Measurements from ENCODE around the gene OVAAL.

Gene OVAAL

GRCh38 chr1:180572760-180573159 is 14.0 kb downstream of the OVAAL start:
- no peak for DNase-seq

GRCh38 chr1:180574031-180574713 is 15.4 kb downstream of the OVAAL start:
- no peak for DNase-seq

- no peak for DNase-seq
Observed at GRCh38 chr1:180577361-180577760, 18.6 kb downstream of the OVAAL start.

GRCh38 chr1:180579961-180580611 is 21.3 kb downstream of the OVAAL start:
- peak; percentile 64 for DNase-seq

- DNase-seq, result no peak
Observed at GRCh38 chr1:180581635-180582039, 22.9 kb downstream of the OVAAL start.

GRCh38 chr1:180584869-180585268 is 26.1 kb downstream of the OVAAL start:
- no peak for DNase-seq

DNA sequence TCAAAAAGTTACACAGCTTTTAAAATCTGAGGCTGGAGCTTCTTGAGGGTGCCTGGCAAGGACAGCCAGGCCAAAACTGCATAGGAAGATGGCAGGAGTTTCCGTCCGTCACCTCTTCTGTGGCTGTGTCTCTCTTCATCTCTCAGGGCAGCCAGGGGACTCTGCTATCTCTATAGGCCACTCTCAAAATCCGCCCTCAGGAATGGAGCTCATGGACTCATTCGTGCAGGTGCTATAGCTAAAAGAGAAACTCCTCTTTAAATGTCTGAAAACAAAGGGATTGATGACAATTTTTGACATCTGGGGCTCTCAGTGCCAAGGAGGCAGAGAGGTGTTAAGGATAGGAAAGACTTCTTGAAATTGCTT is 27.2 kb downstream of the OVAAL start:
- DNase-seq, result no peak

DNA sequence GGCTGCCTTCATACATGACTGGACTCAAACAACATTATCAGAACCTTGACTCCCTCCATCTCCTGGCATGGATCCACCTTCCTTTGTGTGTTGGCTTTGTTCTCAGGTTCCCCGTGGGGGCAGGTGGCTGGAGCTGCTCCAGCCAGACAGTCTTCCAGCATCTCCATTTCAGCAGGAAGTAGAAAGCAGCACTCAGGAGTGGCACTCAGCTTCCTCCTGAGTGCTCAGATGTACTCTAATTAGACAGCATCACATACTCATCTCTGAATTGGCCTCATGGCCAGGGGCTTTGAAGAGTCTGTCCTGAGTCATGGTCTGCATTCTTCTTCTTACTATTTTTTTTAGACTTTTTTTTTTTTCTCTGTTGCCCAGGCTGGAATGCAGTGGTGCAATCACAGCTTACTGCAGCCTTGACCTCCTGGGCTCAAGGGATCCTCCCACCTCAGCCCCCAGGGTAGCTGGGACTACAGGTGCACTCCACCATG is 27.9 kb downstream of the OVAAL start:
- peak; percentile 100 for DNase-seq

DNA sequence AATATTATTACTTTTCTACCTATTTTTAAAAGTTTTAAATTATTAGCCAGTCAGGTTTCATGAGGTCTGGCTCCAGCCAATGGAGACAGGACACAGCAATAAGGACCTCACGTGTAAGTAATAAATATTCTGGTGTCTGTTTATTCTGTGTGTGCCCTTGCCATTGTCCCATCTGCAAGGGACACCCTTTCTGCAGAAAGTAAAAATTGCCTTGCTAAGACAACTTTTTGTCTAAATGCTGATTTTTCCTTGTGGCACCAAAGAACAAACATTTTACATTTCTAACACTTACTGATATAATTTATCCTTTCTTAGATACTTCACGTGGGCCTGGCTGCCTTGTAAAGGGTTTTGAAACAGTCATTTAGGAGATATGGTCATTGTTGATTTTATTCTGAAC is 29.4 kb downstream of the OVAAL start:
- DNase-seq, result no peak

DNA sequence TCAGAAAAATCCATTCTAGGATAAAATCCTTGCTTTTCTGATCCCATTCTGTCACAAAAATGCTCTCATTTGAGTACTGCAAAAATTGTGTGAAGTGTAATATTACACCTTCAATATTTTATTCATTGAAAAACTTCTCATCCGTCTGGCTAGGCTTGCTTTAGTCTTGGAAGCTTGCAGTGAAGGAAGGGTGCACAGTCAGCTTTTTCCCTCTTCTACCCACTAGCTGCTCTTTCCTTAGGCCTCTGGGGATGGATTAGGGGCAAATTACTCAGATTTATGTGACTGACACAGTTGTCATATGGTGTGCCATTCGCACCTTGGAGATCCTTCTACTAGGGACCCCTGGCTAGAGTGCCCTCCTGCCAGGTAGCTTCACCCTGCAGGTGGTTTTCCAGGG is 32.1 kb downstream of the OVAAL start:
- DNase-seq, result no peak

- no peak for DNase-seq
Observed at GRCh38 chr1:180593382-180593781, 34.6 kb downstream of the OVAAL start.

DNA sequence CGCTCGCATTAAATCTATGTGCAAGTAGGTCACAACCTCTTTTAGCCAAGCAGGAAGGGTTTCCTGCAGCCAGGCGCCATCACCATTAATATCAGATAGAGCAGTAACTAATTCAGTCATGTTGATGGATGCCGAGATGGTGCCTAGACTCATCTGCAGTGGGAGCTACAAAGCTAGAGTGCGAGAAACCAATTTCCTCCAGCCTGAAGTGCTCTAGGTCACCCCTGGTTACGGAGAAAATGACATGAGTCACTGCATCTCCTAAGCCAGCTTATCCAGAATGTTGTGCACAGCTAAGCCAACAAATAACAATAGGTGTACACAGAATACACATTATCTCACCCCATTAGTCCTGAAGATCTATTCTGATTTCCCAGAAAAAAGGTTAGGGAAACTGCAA is 36.0 kb downstream of the OVAAL start:
- peak; percentile 95 for DNase-seq

DNA sequence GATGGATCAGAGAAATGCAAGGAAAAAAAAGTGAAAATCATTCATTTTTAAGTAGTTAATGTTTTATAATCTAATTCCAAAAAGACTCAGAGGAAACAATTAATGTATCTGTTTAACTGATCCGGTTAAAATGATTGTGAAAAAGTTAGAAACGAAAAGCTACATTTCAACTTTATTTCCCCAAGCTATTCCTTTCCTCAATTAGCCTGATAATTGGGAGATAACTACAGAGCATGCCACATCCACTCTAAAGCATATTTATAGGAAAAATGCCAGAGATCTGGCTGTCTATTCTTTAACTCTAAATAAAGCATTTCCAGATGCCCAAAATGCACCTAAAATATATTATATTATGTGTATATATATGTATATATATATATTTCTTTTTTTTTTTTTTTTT is 37.2 kb downstream of the OVAAL start:
- DNase-seq, result no peak

- DNase-seq, result no peak
Observed at GRCh38 chr1:180597520-180597919, 38.8 kb downstream of the OVAAL start.

GRCh38 chr1:180598333-180598974 is 39.7 kb downstream of the OVAAL start:
- DNase-seq, result no peak

DNA sequence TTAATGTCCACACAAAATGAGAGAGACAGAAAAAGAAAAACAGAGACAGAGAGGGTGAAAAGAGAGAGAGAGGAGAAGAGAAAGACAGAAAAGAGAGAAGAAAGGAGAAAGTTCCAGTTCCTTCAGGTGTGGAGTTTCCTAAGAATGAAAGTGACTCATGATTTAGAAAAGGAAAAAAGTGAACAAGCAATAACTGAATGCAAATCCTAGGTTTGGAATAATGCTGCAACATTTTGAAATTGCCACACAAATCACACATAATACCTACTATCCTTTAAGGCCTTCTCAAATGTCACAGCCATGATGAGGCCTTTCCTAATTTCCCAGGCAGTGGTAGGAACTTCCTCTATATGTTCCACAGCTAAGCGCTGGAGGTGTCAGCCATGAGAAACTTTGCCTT is 41.6 kb downstream of the OVAAL start:
- no peak for DNase-seq

- DNase-seq, result no peak
Observed at GRCh38 chr1:180601512-180601911, 42.7 kb downstream of the OVAAL start.

DNA sequence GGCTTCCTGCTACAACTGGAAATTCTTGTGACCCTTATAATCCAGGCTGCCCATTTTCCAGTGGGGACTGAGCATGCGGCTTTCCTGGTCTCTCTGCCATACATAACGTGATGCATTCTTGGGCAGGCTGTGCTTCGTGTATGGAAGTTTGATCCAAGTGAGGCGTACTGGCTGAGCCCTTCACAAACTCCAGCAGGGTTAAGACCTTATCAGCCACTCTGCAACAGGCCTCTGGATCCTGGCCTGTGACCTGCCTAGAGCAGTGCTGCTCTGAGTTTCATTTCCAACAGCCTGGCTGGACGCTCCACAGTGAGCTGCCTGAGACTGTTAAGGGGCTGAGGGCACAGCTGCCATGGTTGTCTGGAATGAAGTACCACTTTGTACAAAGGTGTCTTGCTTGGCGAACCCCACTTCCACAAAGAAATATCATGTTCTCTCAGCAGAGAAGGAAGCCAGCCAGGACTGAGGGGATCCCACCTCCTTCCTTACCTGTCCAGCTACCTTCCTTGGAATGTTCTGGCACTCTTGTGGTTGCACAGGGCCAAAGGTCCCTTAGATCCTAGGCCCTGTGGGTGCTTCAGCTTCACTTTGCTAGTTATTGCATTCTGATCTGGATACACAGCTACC is 44.6 kb downstream of the OVAAL start:
- no peak for DNase-seq

- no peak for DNase-seq
Observed at GRCh38 chr1:180603850-180604226, 45.1 kb downstream of the OVAAL start.

- DNase-seq, result no peak
Observed at GRCh38 chr1:180606155-180606554, 47.4 kb downstream of the OVAAL start.

DNA sequence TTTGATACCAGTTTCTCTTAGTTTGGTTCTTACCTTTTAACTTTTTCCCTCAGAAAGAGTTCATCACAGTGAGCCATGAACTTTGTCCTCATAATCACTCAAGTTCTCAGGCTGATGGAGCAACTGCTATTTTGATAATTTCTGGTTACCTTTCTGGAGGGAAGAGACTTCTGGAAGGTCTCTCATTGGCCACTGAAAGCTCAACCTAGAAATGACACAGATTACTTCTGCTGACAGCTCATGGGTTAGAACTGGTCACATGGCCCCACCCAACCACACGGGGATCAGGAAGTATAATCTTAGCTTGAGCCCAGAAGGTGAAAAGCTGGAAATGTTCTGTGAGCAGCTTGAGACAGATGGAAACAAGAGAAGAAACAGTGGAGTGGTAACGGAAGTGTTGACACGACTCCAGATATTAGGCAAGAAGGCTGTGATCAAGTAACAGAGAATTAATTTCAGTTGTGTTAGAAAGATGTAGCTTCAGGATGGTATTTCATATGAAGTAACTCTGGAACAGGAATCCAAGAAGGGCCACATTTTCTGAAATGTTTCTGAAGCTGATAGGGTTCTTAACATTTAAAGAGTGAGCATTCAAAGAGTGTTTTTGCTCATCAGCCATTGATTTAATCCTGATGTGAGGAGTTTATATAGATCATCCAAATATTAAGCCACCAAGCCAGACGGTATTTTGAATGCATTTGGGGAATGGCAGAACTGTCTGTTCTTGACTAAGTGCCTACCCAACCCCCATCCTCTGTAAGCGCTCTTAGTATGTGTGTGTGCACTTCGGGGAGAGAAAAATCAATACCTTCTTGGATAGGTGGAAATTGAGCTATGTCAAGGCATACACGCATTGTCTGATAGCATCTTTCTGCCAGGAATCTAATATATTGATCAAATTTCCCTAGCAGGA is 51.1 kb downstream of the OVAAL start:
- no peak for DNase-seq

- no peak for DNase-seq
Observed at GRCh38 chr1:180610556-180611015, 51.8 kb downstream of the OVAAL start.

All from DMS79 treated with DMSO at 0.1 percent for 48 hours (cell line).